GM13976 (cell line): ENCODE data around the gene LAMTOR1.

Experiments used
- DNase-seq: peaks from one replicate; pipeline ENCODE4 v3.0.0; 2012; ENCODE audit warnings: low spot score
- CTCF ChIP-seq: IDR thresholded peaks from 2 replicates; pipeline ENCODE4 v1.5.1; 2012; ENCODE audit warnings: borderline replicate concordance, mild to moderate bottlenecking; ENCODE audit not compliant: insufficient read depth; ENCODE audit errors: extremely low read depth, missing control alignments, control extremely low read depth
- in situ Hi-C: fragments of 300-500 bp; cut with MboI; formaldehyde crosslinking; loops from one replicate; pipeline ENCODE4 v1.12.0; 2022; ENCODE audit warnings: low sequenced_read_pairs, mixed read lengths, inconsistent platforms; ENCODE audit not compliant: unreplicated experiment

LAMTOR1 gene

GRCh38 chr11:72084076-72084475 is 19.0 kb downstream of the LAMTOR1 start:
- TF ChIP-seq CTCF, result no peak
- no peak for DNase-seq

DNA sequence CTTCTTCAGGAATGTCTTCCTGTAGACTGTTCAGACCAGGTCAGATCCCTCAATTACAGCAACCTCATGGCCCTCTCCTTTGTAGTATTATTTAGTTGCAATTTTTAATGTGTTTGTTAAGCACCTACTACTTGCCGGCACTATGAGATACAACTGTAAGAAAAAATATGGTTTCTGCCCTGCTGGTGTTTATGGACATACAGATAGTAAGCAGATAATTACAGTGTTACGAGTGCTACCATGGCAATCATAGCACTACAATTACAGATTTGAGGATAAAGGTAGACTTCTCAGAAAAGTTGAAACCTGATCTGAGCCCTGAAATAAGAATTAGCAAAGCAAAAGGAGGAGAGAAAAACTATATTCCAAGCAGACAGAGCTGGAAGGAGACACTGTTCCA is 19.7 kb downstream of the LAMTOR1 start:
- no peak for TF ChIP-seq CTCF
- in situ Hi-C loops, result no loop called here
- DNase-seq, result no peak

More at GRCh38 chr11:72084076-72084475, 19.0 kb downstream of the LAMTOR1 start:
- in situ Hi-C loops, result no loop called here

DNA sequence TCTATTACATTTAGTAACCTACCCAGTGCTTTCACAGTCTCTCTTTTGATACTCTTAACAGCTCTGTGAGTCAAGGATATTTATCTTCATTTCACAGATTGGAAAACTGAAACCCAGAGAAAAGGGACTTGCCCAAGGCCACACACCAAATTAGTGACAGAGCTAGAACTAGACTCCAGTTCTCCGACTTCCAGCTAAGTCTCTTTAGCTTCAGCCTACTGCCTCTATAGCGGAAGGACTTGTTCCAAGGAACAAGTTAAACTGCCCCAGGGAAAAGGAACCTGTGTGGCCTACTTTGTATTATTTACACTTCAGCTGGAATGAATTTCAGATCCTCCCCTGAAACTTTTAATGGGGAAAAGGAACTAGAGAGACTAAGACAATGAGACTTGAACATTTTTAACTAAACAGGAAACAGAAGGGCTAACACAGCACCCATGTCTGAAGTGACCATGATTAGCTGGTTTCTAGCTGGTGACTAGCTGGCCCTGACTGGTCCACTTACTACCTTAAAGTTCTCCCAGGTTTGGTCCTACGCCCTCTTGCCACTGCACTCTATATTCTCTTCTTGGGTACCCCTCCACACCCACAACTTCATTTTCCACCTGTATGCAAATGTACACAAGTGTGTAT is 21.2 kb downstream of the LAMTOR1 start:
- DNase-seq, result no peak
- no peak for TF ChIP-seq CTCF
- in situ Hi-C loops, result no loop called here

GRCh38 chr11:72081184-72081644 is 21.9 kb downstream of the LAMTOR1 start:
- in situ Hi-C loops, result no loop called here
- no peak for TF ChIP-seq CTCF
- no peak for DNase-seq

GRCh38 chr11:72080326-72081183 is 22.5 kb downstream of the LAMTOR1 start, which contains the start of the genes LRRC51 and NUMA1:
Gene LRRC51, plus strand, starts transcription at chr11:72080850. Its CDS starts 8,234 bp downstream, at chr11:72089084.
Gene NUMA1, minus strand, starts transcription at chr11:72080542. Its CDS starts 44,599 bp downstream, at chr11:72035943.
- DNase-seq, result peak; percentile 93
- in situ Hi-C loops, result no loop called here

More at GRCh38 chr11:72080326-72081183, 22.5 kb downstream of the LAMTOR1 start, which contains the start of the genes LRRC51 and NUMA1:
- TF ChIP-seq CTCF, result no peak
